Breast epithelium (tissue), 4 donors: ENCODE data around the gene ATXN10. TPM values are rescaled to one million over a fixed set of nuclear protein-coding genes. Genes with fewer than 3 reads are reported as not detected.

ENCODE experiments used
- DNase-seq, 2 donors: peaks; one replicate each; pipeline ENCODE4 v3.0.0-alpha.2; 2019; ENCODE audit warnings: low spot score in 2 of 2
- H3K27ac ChIP-seq, 2 donors: fragments of 200-600 bp; sonication (generic) in 1 of 2; one replicate each; pipeline ENCODE4 v1.5.1; 2016 to 2019; ENCODE audit warnings: mild to moderate bottlenecking in 1 of 2
- H3K27me3 ChIP-seq, 2 donors: fragments of 200-600 bp; sonication (generic) in 1 of 2; one replicate each; pipeline versions ENCODE4 v1.5.1 to v1.6.0; 2017 to 2019; ENCODE audit warnings: control low read depth in 1 of 2, mild to moderate bottlenecking in 1 of 2
- H3K36me3 ChIP-seq: fragments of 200-600 bp; one replicate; pipeline ENCODE4 v1.5.1; 2019
- H3K4me1 ChIP-seq, 2 donors: fragments of 200-600 bp; sonication (generic); one replicate each; pipeline ENCODE4 v1.5.1; 2016 to 2019; ENCODE audit warnings: control low read depth in 1 of 2
- H3K4me3 ChIP-seq, 3 donors: fragments of 200-600 bp; sonication (generic); 1 replicate in 2 of 3; 2 replicates in 1 of 3; pipeline ENCODE4 v1.5.1; 2016 to 2019; ENCODE audit warnings: mild to moderate bottlenecking in 3 of 3, moderate library complexity in 2 of 3
- H3K9me3 ChIP-seq, 2 donors: fragments of 200-600 bp; sonication (generic) in 1 of 2; one replicate each; pipeline ENCODE4 v1.5.1; 2016 to 2019; ENCODE audit warnings: control low read depth in 1 of 2
- POLR2A ChIP-seq: fragments of 450-650 bp; IDR thresholded peaks from one replicate; pipeline ENCODE4 v1.6.1; 2016; ENCODE audit warnings: antibody characterized with exemption, mild to moderate bottlenecking, moderate library complexity
- POLR2AphosphoS5 ChIP-seq, 3 donors: sonication (generic); formaldehyde crosslinking; IDR thresholded peaks; one replicate each; pipeline ENCODE4 v1.6.1; 2017; ENCODE audit warnings: antibody characterized with exemption in 3 of 3
- intact Hi-C: fragments of 100-400 bp; cut with DNase I; formaldehyde crosslinking; loops from one replicate; pipeline ENCODE4 v1.15.1; 2023; ENCODE audit warnings: low total_unique reads
- total RNA-seq, 3 donors: library from RNA; depleted of rRNA; stranded (reverse); fragments of >200 nt; gene quantifications; one replicate each; pipeline ENCODE4 v1.1.0, GENCODE V29; 2016
- TF ChIP-seq, protein P1 (sequence below), 3 donors: fragments of 450-650 bp; IDR thresholded peaks; one replicate each; pipeline ENCODE4 v1.5.1; 2016 to 2017; ENCODE audit warnings: antibody characterized with exemption in 3 of 3, mild to moderate bottlenecking in 3 of 3, moderate library complexity in 3 of 3

Gene ATXN10
- total RNA-seq, 3 donors from 2014 or later: 78.6 to 145 (median 138) TPM

- H3K36me3 ChIP-seq: no peaks in the 10 kb centered on the region
- H3K27me3 ChIP-seq: no peaks in the 10 kb centered on the region
- intact Hi-C loops: no loop called here
- no peak for DNase-seq
- H3K9me3 ChIP-seq: no peaks in the 10 kb centered on the region
- H3K27ac ChIP-seq: no peak overlapping the region
- no peak overlapping the region for H3K4me3 ChIP-seq
- TF ChIP-seq, protein P1, sequence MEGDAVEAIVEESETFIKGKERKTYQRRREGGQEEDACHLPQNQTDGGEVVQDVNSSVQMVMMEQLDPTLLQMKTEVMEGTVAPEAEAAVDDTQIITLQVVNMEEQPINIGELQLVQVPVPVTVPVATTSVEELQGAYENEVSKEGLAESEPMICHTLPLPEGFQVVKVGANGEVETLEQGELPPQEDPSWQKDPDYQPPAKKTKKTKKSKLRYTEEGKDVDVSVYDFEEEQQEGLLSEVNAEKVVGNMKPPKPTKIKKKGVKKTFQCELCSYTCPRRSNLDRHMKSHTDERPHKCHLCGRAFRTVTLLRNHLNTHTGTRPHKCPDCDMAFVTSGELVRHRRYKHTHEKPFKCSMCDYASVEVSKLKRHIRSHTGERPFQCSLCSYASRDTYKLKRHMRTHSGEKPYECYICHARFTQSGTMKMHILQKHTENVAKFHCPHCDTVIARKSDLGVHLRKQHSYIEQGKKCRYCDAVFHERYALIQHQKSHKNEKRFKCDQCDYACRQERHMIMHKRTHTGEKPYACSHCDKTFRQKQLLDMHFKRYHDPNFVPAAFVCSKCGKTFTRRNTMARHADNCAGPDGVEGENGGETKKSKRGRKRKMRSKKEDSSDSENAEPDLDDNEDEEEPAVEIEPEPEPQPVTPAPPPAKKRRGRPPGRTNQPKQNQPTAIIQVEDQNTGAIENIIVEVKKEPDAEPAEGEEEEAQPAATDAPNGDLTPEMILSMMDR (IDR thresholded peaks at IDR 0.05): no peak
- TF ChIP-seq POLR2A (no peak), POLR2AphosphoS5 (IDR thresholded peaks at IDR 0.05) (no peak)
- peaks cover 3 to 13% of the 10 kb centered on the region in 2 donors for H3K4me1 ChIP-seq
These were observed 4.4 kb downstream of the ATXN10 start for GRCh38 chr22:45676024-45676423.

GRCh38 chr22:45677063-45677462 lies 5.4 kb downstream of the ATXN10 start:
- TF ChIP-seq, protein P1 (IDR thresholded peaks at IDR 0.05): no peak
- TF ChIP-seq POLR2AphosphoS5 (IDR thresholded peaks at IDR 0.05) (no peak), POLR2A (no peak)
- no peaks in the 10 kb centered on the region for H3K27me3 ChIP-seq
- H3K27ac ChIP-seq: no peak overlapping the region
- H3K4me1 ChIP-seq: peaks cover 3 to 16% of the 10 kb centered on the region in 2 donors
- H3K36me3 ChIP-seq: no peaks in the 10 kb centered on the region
- intact Hi-C loops: no loop called here
- no peak for DNase-seq
- no peak overlapping the region for H3K4me3 ChIP-seq
- H3K9me3 ChIP-seq: no peaks in the 10 kb centered on the region

- intact Hi-C loops: no loop called here
- TF ChIP-seq POLR2A (no peak), POLR2AphosphoS5 (IDR thresholded peaks at IDR 0.05) (no peak)
- TF ChIP-seq, protein P1 (IDR thresholded peaks at IDR 0.05): no peak
- H3K9me3 ChIP-seq: no peaks in the 10 kb centered on the region
- H3K27ac ChIP-seq: no peak overlapping the region
- no peak overlapping the region for H3K4me3 ChIP-seq
- H3K27me3 ChIP-seq: no peaks in the 10 kb centered on the region
- no peak for DNase-seq
- H3K36me3 ChIP-seq: no peaks in the 10 kb centered on the region
- peaks cover 0 to 8% of the 10 kb centered on the region in 2 donors for H3K4me1 ChIP-seq
These were observed 7.6 kb downstream of the ATXN10 start for GRCh38 chr22:45678961-45679912.

- peaks cover 0 to 12% of the 10 kb centered on the region in 2 donors for H3K4me1 ChIP-seq
- no peaks in the 10 kb centered on the region for H3K36me3 ChIP-seq
- H3K4me3 ChIP-seq: no peak overlapping the region
- TF ChIP-seq POLR2A (no peak), POLR2AphosphoS5 (IDR thresholded peaks at IDR 0.05) (no peak)
- TF ChIP-seq, protein P1 (IDR thresholded peaks at IDR 0.05): no peak
- DNase-seq: no peak
- no peaks in the 10 kb centered on the region for H3K9me3 ChIP-seq
- H3K27me3 ChIP-seq: no peaks in the 10 kb centered on the region
- H3K27ac ChIP-seq: no peak overlapping the region
- intact Hi-C loops: no loop called here
These were observed 9.5 kb downstream of the ATXN10 start for GRCh38 chr22:45680932-45681700.
